SK-N-SH treated with all-trans-retinoic acid at 6 μM for 48 hours (cell line): Measurements from ENCODE around the gene SYNGAP1.

ENCODE experiments used
- ATAC-seq: fragments of 200-7000 bp; cut with Tn5 transposase; 3 replicates; pipeline ENCODE4 v1.9.1; 2020; ENCODE audit warnings: mild to moderate bottlenecking, moderate library complexity
- ARNTL ChIP-seq: fragments of 450-650 bp; formaldehyde crosslinking; IDR thresholded peaks from 2 replicates; pipeline ENCODE4 v1.5.0; 2020; ENCODE audit warnings: low read depth, mild to moderate bottlenecking, moderate library complexity, borderline replicate concordance
- BACH2 ChIP-seq: fragments of 250-450 bp; sonication (Bioruptor Pico); IDR thresholded peaks from 2 replicates; pipeline ENCODE4 v1.9.0; 2021; ENCODE audit warnings: mild to moderate bottlenecking, borderline replicate concordance
- CSDC2 ChIP-seq: fragments of 250-450 bp; sonication (Bioruptor Pico); IDR thresholded peaks from 2 replicates; pipeline ENCODE4 v1.5.0; 2020; ENCODE audit warnings: mild to moderate bottlenecking, moderate library complexity
- ESRRG ChIP-seq: fragments of 250-450 bp; sonication (Bioruptor Pico); IDR thresholded peaks from 2 replicates; pipeline ENCODE4 v1.6.1; 2021; ENCODE audit warnings: mild to moderate bottlenecking
- GLIS3 ChIP-seq: fragments of 250-450 bp; sonication (Bioruptor Pico); IDR thresholded peaks from 2 replicates; pipeline ENCODE4 v1.5.0; 2020; ENCODE audit warnings: mild to moderate bottlenecking, moderate library complexity
- ISL1 ChIP-seq: fragments of 250-450 bp; sonication (Bioruptor Pico); IDR thresholded peaks from 2 replicates; pipeline ENCODE4 v2.1.2; 2022; ENCODE audit warnings: mild to moderate bottlenecking, moderate library complexity
- PPARA ChIP-seq: fragments of 250-450 bp; sonication (Bioruptor Pico); IDR thresholded peaks from 2 replicates; pipeline ENCODE4 v1.5.0; 2020; ENCODE audit warnings: mild to moderate bottlenecking, borderline replicate concordance
- RARB ChIP-seq: fragments of 250-450 bp; sonication (Bioruptor Pico); IDR thresholded peaks from 2 replicates; pipeline ENCODE4 v1.8.0; 2021; ENCODE audit warnings: mild to moderate bottlenecking, moderate library complexity
- SNAI2 ChIP-seq: fragments of 250-450 bp; sonication (Bioruptor Pico); IDR thresholded peaks from 2 replicates; pipeline ENCODE4 v1.5.0; 2020; ENCODE audit warnings: mild to moderate bottlenecking, moderate library complexity
- TCF4 ChIP-seq: fragments of 250-450 bp; sonication (Bioruptor Pico); IDR thresholded peaks from 2 replicates; pipeline ENCODE4 v1.8.0; 2021; ENCODE audit warnings: mild to moderate bottlenecking, moderate library complexity, borderline replicate concordance
- TOX ChIP-seq: fragments of 250-450 bp; sonication (Bioruptor Pico); IDR thresholded peaks from 2 replicates; pipeline ENCODE4 v1.8.0; 2021; ENCODE audit warnings: mild to moderate bottlenecking, moderate library complexity, borderline replicate concordance
- ZC3H10 ChIP-seq: fragments of 250-450 bp; sonication (Bioruptor Pico); IDR thresholded peaks from 2 replicates; pipeline ENCODE4 v1.5.1; 2021; ENCODE audit warnings: mild to moderate bottlenecking, moderate library complexity
- ZFP3 ChIP-seq: fragments of 250-450 bp; sonication (Bioruptor Pico); IDR thresholded peaks from 2 replicates; pipeline ENCODE4 v1.5.0; 2020; ENCODE audit warnings: mild to moderate bottlenecking, moderate library complexity
- ZFP30 ChIP-seq: fragments of 450-650 bp; formaldehyde crosslinking; IDR thresholded peaks from 2 replicates; pipeline ENCODE4 v1.5.0; 2022; ENCODE audit warnings: mild to moderate bottlenecking, moderate library complexity
- ZNF565 ChIP-seq: fragments of 450-650 bp; formaldehyde crosslinking; conservative IDR thresholded peaks from 2 replicates; pipeline ENCODE4 v1.5.0; 2020; ENCODE audit warnings: low read depth, mild to moderate bottlenecking, moderate library complexity
- ZNF70 ChIP-seq: fragments of 450-650 bp; formaldehyde crosslinking; IDR thresholded peaks from 2 replicates; pipeline ENCODE4 v1.5.0; 2020; ENCODE audit warnings: mild to moderate bottlenecking, moderate library complexity
- ZNF8 ChIP-seq: fragments of 450-650 bp; formaldehyde crosslinking; IDR thresholded peaks from 2 replicates; pipeline ENCODE4 v1.5.0; 2020; ENCODE audit warnings: mild to moderate bottlenecking, moderate library complexity
- TF ChIP-seq, protein P1 (sequence below): fragments of 250-450 bp; sonication (Bioruptor Pico); IDR thresholded peaks from 2 replicates; pipeline ENCODE4 v1.5.1; 2020; ENCODE audit warnings: low read depth, mild to moderate bottlenecking, moderate library complexity
- TF ChIP-seq, protein P2 (sequence below): fragments of 250-450 bp; sonication (Bioruptor Pico); IDR thresholded peaks from 2 replicates; pipeline ENCODE4 v1.5.1; 2021; ENCODE audit warnings: mild to moderate bottlenecking, moderate library complexity
- TF ChIP-seq, protein P3 (sequence below): fragments of 250-450 bp; sonication (Bioruptor Pico); IDR thresholded peaks from 2 replicates; pipeline ENCODE4 v1.5.0; 2020; ENCODE audit warnings: mild to moderate bottlenecking, moderate library complexity
- TF ChIP-seq, protein P4 (sequence below): fragments of 250-450 bp; sonication (Bioruptor Pico); IDR thresholded peaks from 2 replicates; pipeline ENCODE4 v1.8.0; 2021; ENCODE audit warnings: low read depth, mild to moderate bottlenecking, moderate library complexity, borderline replicate concordance

SYNGAP1 gene

DNA sequence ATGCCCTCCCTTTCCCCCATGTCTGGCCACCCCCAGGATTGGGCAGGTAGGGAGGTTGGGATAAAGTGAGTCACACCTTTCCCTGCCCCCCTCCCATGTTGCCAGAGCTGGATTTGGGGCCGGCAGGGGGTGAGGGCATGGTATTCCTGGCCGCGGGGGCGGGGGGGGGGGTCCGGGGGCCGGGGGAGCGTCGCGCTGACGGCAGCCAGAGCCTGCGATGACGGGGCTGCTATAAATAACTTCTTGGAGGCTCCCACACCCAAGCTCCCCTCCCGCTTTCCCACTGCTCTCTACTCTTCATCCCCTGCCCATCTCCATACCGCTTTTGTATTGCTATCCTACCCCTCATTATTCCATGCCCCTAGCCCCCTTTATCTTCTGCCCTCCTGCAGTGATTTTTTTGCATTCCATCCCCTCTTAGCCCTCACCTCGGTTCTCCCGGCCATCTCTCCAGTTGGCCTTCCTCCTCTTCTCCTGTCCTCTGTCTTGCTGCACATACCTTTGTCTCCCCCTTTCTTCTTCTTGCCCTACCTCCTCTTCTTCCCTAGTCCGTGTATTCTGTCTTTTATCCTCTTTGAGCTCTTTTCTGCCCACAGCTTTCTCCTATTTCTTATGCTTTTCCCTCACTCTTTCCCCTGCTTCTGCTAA, 13.8 kb downstream of the SYNGAP1 start:
- TF ChIP-seq ZNF565 (CRISPR knock-in tag) = no peak
- ATAC-seq = no peak

DNA sequence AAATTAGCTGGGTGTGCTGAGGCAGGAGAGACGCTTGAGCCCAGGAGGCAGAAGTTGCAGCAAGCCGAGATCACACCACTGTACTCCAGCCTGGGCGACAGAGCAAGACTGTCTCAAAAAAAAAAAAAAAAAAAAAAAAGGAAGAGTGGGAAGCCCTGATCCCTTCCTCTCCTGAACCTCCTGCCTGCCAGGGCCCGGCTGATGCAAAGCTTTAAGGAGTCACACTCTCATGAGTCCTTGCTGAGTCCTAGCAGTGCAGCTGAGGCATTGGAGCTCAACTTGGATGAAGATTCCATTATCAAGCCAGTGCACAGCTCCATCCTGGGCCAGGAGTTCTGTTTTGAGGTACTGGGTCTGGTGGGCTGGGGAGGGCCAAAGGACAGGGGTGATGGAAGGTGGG, 15.1 kb downstream of the SYNGAP1 start:
- TF ChIP-seq ZNF8 (CRISPR knock-in tag) (no peak), PPARA (CRISPR knock-in tag) (no peak), ESRRG (CRISPR knock-in tag) (no peak), ZNF565 (CRISPR knock-in tag) (no peak), SNAI2 (no peak), BACH2 (CRISPR knock-in tag) (no peak), RARB (CRISPR knock-in tag) (no peak), ZFP3 (no peak), ZFP30 (no peak), CSDC2 (CRISPR knock-in tag) (no peak), TCF4 (CRISPR knock-in tag) (no peak), GLIS3 (CRISPR knock-in tag) (no peak), TOX (CRISPR knock-in tag) (no peak), ARNTL (CRISPR knock-in tag) (no peak), ZNF70 (no peak)
- TF ChIP-seq, protein P1, sequence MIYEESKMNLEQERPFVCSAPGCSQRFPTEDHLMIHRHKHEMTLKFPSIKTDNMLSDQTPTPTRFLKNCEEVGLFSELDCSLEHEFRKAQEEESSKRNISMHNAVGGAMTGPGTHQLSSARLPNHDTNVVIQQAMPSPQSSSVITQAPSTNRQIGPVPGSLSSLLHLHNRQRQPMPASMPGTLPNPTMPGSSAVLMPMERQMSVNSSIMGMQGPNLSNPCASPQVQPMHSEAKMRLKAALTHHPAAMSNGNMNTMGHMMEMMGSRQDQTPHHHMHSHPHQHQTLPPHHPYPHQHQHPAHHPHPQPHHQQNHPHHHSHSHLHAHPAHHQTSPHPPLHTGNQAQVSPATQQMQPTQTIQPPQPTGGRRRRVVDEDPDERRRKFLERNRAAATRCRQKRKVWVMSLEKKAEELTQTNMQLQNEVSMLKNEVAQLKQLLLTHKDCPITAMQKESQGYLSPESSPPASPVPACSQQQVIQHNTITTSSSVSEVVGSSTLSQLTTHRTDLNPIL (CRISPR knock-in tag) = no peak
- TF ChIP-seq, protein P2, sequence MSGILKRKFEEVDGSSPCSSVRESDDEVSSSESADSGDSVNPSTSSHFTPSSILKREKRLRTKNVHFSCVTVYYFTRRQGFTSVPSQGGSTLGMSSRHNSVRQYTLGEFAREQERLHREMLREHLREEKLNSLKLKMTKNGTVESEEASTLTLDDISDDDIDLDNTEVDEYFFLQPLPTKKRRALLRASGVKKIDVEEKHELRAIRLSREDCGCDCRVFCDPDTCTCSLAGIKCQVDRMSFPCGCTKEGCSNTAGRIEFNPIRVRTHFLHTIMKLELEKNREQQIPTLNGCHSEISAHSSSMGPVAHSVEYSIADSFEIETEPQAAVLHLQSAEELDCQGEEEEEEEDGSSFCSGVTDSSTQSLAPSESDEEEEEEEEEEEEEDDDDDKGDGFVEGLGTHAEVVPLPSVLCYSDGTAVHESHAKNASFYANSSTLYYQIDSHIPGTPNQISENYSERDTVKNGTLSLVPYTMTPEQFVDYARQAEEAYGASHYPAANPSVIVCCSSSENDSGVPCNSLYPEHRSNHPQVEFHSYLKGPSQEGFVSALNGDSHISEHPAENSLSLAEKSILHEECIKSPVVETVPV (CRISPR knock-in tag) = no peak
- TF ChIP-seq, protein P3, sequence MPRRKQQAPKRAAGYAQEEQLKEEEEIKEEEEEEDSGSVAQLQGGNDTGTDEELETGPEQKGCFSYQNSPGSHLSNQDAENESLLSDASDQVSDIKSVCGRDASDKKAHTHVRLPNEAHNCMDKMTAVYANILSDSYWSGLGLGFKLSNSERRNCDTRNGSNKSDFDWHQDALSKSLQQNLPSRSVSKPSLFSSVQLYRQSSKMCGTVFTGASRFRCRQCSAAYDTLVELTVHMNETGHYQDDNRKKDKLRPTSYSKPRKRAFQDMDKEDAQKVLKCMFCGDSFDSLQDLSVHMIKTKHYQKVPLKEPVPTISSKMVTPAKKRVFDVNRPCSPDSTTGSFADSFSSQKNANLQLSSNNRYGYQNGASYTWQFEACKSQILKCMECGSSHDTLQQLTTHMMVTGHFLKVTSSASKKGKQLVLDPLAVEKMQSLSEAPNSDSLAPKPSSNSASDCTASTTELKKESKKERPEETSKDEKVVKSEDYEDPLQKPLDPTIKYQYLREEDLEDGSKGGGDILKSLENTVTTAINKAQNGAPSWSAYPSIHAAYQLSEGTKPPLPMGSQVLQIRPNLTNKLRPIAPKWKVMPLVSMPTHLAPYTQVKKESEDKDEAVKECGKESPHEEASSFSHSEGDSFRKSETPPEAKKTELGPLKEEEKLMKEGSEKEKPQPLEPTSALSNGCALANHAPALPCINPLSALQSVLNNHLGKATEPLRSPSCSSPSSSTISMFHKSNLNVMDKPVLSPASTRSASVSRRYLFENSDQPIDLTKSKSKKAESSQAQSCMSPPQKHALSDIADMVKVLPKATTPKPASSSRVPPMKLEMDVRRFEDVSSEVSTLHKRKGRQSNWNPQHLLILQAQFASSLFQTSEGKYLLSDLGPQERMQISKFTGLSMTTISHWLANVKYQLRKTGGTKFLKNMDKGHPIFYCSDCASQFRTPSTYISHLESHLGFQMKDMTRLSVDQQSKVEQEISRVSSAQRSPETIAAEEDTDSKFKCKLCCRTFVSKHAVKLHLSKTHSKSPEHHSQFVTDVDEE (CRISPR knock-in tag) = no peak
- TF ChIP-seq, protein P4, sequence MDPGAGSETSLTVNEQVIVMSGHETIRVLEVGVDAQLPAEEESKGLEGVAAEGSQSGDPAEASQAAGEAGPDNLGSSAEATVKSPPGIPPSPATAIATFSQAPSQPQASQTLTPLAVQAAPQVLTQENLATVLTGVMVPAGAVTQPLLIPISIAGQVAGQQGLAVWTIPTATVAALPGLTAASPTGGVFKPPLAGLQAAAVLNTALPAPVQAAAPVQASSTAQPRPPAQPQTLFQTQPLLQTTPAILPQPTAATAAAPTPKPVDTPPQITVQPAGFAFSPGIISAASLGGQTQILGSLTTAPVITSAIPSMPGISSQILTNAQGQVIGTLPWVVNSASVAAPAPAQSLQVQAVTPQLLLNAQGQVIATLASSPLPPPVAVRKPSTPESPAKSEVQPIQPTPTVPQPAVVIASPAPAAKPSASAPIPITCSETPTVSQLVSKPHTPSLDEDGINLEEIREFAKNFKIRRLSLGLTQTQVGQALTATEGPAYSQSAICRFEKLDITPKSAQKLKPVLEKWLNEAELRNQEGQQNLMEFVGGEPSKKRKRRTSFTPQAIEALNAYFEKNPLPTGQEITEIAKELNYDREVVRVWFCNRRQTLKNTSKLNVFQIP (CRISPR knock-in tag) = no peak
- TF ChIP-seq, all 23 proteins: peak for 0
- ATAC-seq = no peak

DNA sequence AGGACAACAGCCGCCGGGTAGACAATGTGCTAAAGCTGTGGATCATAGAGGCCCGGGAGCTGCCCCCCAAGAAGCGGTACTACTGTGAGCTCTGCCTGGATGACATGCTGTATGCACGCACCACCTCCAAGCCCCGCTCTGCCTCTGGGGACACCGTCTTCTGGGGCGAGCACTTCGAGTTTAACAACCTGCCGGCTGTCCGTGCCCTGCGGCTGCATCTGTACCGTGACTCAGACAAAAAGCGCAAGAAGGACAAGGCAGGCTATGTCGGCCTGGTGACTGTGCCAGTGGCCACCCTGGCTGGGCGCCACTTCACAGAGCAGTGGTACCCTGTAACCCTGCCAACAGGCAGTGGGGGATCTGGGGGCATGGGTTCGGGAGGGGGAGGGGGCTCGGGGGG, 17.8 kb downstream of the SYNGAP1 start:
- ATAC-seq = no peak
- no peak for TF ChIP-seq ZNF8 (CRISPR knock-in tag)
- TF ChIP-seq, protein P4 (CRISPR knock-in tag) = no peak
- TF ChIP-seq TOX (CRISPR knock-in tag) = no peak
- TF ChIP-seq ZC3H10 (CRISPR knock-in tag) = no peak
- TF ChIP-seq PPARA (CRISPR knock-in tag) = no peak
- no peak for TF ChIP-seq ARNTL (CRISPR knock-in tag)
- no peak for TF ChIP-seq SNAI2
- TF ChIP-seq ISL1 (CRISPR knock-in tag) = no peak
